IMR-90 (cell line): Measurements from ENCODE around the gene GNAZ. TPM values are rescaled to one million over a fixed set of nuclear protein-coding genes. Genes with fewer than 3 reads are reported as not detected.

Experiments
- ATAC-seq: fragments of 200-7000 bp; cut with Tn5 transposase; 2 replicates; pipeline ENCODE4 v1.9.1; 2020; ENCODE audit warnings: low read depth, mild to moderate bottlenecking, moderate library complexity
- BruUV-seq: library from RNA; stranded (reverse); fragments of 400-500 nt; replicated peaks from 2 replicates; lab custom pipeline; 2021; lab: Mats Ljungman, UMichigan
- CTCF ChIA-PET: fragments of 300-600 bp; formaldehyde crosslinking; extraction: SDS; loops from one replicate; lab custom pipeline; 2021; ENCODE audit warnings: antibody characterized with exemption; lab: Yijun Ruan, JAX
- POLR2A ChIA-PET: fragments of 300-600 bp; sonication (Branson Sonifier 250); formaldehyde crosslinking; loops from one replicate; lab custom pipeline; 2022; ENCODE audit warnings: antibody characterized with exemption; ENCODE audit not compliant: unreplicated experiment; lab: Charles Lee
- DNase-seq: peaks from one replicate; pipeline ENCODE4 v3.0.0; 2013
- H2AFZ ChIP-seq: replicated peaks from 2 replicates; pipeline ENCODE3; 2013; ENCODE audit warnings: low read length, mild to moderate bottlenecking; ENCODE audit not compliant: poor library complexity
- H2AK5ac ChIP-seq: 2 replicates; pipeline ENCODE4 v1.6.1; 2013; ENCODE audit warnings: low read depth, low read length, inconsistent platforms
- H2AK9ac ChIP-seq: replicated peaks from 2 replicates; pipeline ENCODE3; 2013; ENCODE audit warnings: mild to moderate bottlenecking, low read depth, low read length, moderate library complexity; ENCODE audit not compliant: poor library complexity
- H2BK120ac ChIP-seq: 2 replicates; pipeline ENCODE4 v1.6.1; 2013; ENCODE audit warnings: low read depth, low read length, inconsistent platforms
- H2BK15ac ChIP-seq: 3 replicates; pipeline ENCODE4 v1.6.1; 2013; ENCODE audit warnings: low read depth, low read length, inconsistent platforms
- H2BK20ac ChIP-seq: 2 replicates; pipeline ENCODE4 v1.6.1; 2013; ENCODE audit warnings: low read depth, mild to moderate bottlenecking, inconsistent platforms, low read length, moderate library complexity
- H2BK5ac ChIP-seq: 2 replicates; pipeline ENCODE4 v1.6.1; 2013; ENCODE audit warnings: mild to moderate bottlenecking, low read depth, low read length, inconsistent platforms; ENCODE audit not compliant: poor library complexity, severe bottlenecking
- H3K14ac ChIP-seq: replicated peaks from 2 replicates; pipeline ENCODE4 v1.6.1; 2013; ENCODE audit warnings: low read depth, low read length, inconsistent platforms
- H3K18ac ChIP-seq: 2 replicates; pipeline ENCODE4 v1.6.1; 2013; ENCODE audit warnings: low read depth, low read length, control low read depth
- H3K23ac ChIP-seq: 2 replicates; pipeline ENCODE4 v1.6.1; 2013; ENCODE audit warnings: low read depth, low read length, inconsistent platforms
- H3K27ac ChIP-seq: 2 replicates; pipeline ENCODE4 v1.5.1; 2013; ENCODE audit warnings: mild to moderate bottlenecking, control low read depth, low read length; ENCODE audit not compliant: insufficient read depth
- H3K27me3 ChIP-seq: 2 replicates; pipeline ENCODE4 v1.6.1; 2013; ENCODE audit warnings: low read length; ENCODE audit not compliant: control insufficient read depth, insufficient read depth
- H3K36me3 ChIP-seq: 2 replicates; pipeline ENCODE4 v1.6.1; 2013; ENCODE audit warnings: low read length, mixed read lengths; ENCODE audit not compliant: control insufficient read depth, insufficient read depth
- H3K4ac ChIP-seq: 2 replicates; pipeline ENCODE4 v1.6.1; 2013; ENCODE audit warnings: low read depth, low read length, inconsistent platforms
- H3K4me1 ChIP-seq: 2 replicates; pipeline ENCODE4 v1.6.1; 2013; ENCODE audit warnings: low read length, mixed read lengths; ENCODE audit not compliant: control insufficient read depth, insufficient read depth
- H3K4me2 ChIP-seq: 2 replicates; pipeline ENCODE4 v1.6.1; 2013; ENCODE audit warnings: low read depth, mild to moderate bottlenecking, control low read depth, low read length, moderate library complexity
- H3K4me3 ChIP-seq: 2 replicates; pipeline ENCODE4 v1.5.1; 2013; ENCODE audit warnings: low read depth, mild to moderate bottlenecking, control low read depth, low read length, moderate library complexity; ENCODE audit not compliant: insufficient read depth
- H3K56ac ChIP-seq: 2 replicates; pipeline ENCODE4 v1.6.1; 2013; ENCODE audit warnings: low read length, inconsistent platforms; ENCODE audit not compliant: insufficient read depth; ENCODE audit errors: extremely low read depth
- H3K79me1 ChIP-seq, 2 experiments: 2 replicates each; pipeline ENCODE4 v1.6.1; 2013; ENCODE audit warnings: low read length in 2 of 2, inconsistent platforms in 1 of 2, low read depth in 1 of 2
- H3K9ac ChIP-seq: 2 replicates; pipeline ENCODE4 v1.6.1; 2013; ENCODE audit warnings: low read depth, low read length, control low read depth
- H3K9me1 ChIP-seq: 2 replicates; pipeline ENCODE4 v1.6.1; 2013; ENCODE audit warnings: low read length, inconsistent platforms; ENCODE audit not compliant: insufficient read depth
- H3K9me3 ChIP-seq: 2 replicates; pipeline ENCODE4 v1.6.1; 2013; ENCODE audit warnings: low read length; ENCODE audit not compliant: control insufficient read depth, insufficient read depth
- H4K20me1 ChIP-seq: 2 replicates; pipeline ENCODE4 v1.6.1; 2013; ENCODE audit warnings: low read length, inconsistent platforms; ENCODE audit not compliant: insufficient read depth
- H4K5ac ChIP-seq: 2 replicates; pipeline ENCODE4 v1.6.1; 2013; ENCODE audit warnings: mild to moderate bottlenecking, low read depth, low read length, control low read depth
- H4K8ac ChIP-seq, 2 experiments: 2 replicates each; pipeline ENCODE4 v1.6.1; 2013; ENCODE audit warnings: low read depth in 2 of 2, low read length in 2 of 2, control low read depth in 1 of 2, inconsistent platforms in 1 of 2
- H4K91ac ChIP-seq: 2 replicates; pipeline ENCODE4 v1.6.1; 2013; ENCODE audit warnings: low read depth, low read length, inconsistent platforms; ENCODE audit not compliant: insufficient read depth
- BHLHE40 ChIP-seq: fragments of 150-350 bp; IDR thresholded peaks from 2 replicates; pipeline ENCODE4 v1.6.1; 2016; ENCODE audit warnings: mild to moderate bottlenecking, low read depth, low read length
- SMC3 ChIP-seq: fragments of 150-350 bp; IDR thresholded peaks from 2 replicates; pipeline ENCODE4 v1.6.1; 2016; ENCODE audit warnings: low read depth, mild to moderate bottlenecking, antibody characterized with exemption, low read length, moderate library complexity
- WGBS, 2 experiments: methylation state at CpG; one replicate each; pipeline versions ENCODE4 v1.1.5 to v1.1.7; 2013; ENCODE audit warnings: missing lambda C conversion rate in 2 of 2; ENCODE audit not compliant: insufficient read length in 1 of 2; ENCODE audit errors: extremely low coverage in 2 of 2; 5-methylcytosine and 5-hydroxymethylcytosine counted together
- dilution Hi-C: fragments of 300-500 bp; cut with HindIII; formaldehyde crosslinking; loops from one replicate; pipeline ENCODE4 v1.14.3; 2018; ENCODE audit warnings: low sequenced_read_pairs; ENCODE audit not compliant: unreplicated experiment
- in situ Hi-C: fragments of 300-500 bp; cut with MboI; formaldehyde crosslinking; loops from 3 replicates; pipeline ENCODE4 v1.14.3; 2019; ENCODE audit warnings: low sequenced_read_pairs, inconsistent platforms, mixed read lengths
- intact Hi-C: fragments of 100-400 bp; cut with micrococcal nuclease; formaldehyde crosslinking; loops from 2 replicates; pipeline ENCODE4 v1.10.0; 2022
- polyA plus RNA-seq, 3 experiments: library from polyadenylated mRNA; depleted of rRNA; stranded (reverse); fragments of >200 nt; gene quantifications; 2 replicates each; pipeline ENCODE4 v1.2.3, GENCODE V29; 2012; ENCODE audit warnings: low replicate concordance in 1 of 3
- total RNA-seq: library from RNA; depleted of rRNA; stranded (reverse); fragments of >200 nt; gene quantifications from 2 replicates; pipeline ENCODE4 v1.2.3, GENCODE V29; 2012
- TF ChIP-seq, protein P1 (sequence below): fragments of 150-350 bp; IDR thresholded peaks from 2 replicates; pipeline ENCODE4 v1.6.1; 2017; ENCODE audit warnings: mild to moderate bottlenecking, antibody characterized with exemption, low read length, low read depth

The GNAZ gene
- total and polyA plus RNA-seq, 2 of the 4 experiments (the other 2 are of a cell fraction) = 1.5 to 2.5 TPM

DNA sequence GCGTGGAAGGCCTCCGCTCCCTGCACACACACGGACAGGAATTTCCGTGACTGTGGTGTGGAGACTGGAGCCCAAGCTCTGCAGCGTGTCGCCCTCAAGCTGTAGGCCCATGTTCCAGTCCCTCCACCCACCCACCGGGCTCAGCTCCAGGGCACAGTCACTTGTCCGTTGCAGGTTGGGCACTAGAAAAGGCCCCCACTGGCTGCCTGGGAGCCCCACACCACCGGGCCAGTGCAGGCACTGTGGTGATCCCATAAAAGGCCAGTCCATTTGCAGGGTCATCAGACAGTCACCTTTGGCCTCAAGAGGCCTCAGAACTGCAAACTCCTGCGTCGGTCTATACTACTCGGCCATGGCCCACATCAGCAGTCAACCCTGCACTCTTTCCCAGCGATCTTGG lies 91.3 kb downstream of the GNAZ start:
- H2BK20ac ChIP-seq = no peak overlapping the region
- no peak overlapping the region for H2AK5ac ChIP-seq
- H3K36me3 ChIP-seq = no peaks in the 10 kb centered on the region
- H4K5ac ChIP-seq = no peak overlapping the region
- H4K91ac ChIP-seq = no peak overlapping the region
- no peak overlapping the region for H4K8ac ChIP-seq
- TF ChIP-seq, protein P1, sequence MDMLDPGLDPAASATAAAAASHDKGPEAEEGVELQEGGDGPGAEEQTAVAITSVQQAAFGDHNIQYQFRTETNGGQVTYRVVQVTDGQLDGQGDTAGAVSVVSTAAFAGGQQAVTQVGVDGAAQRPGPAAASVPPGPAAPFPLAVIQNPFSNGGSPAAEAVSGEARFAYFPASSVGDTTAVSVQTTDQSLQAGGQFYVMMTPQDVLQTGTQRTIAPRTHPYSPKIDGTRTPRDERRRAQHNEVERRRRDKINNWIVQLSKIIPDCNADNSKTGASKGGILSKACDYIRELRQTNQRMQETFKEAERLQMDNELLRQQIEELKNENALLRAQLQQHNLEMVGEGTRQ = no peak
- TF ChIP-seq SMC3 = no peak
- TF ChIP-seq BHLHE40 = no peak
- H3K27me3 ChIP-seq = peaks cover 3% of the 10 kb centered on the region; the same call in 1 of the 2 replicates
- no peak overlapping the region for H3K56ac ChIP-seq
- BruUV-seq = no TSS peak
- H3K79me1 ChIP-seq = no peaks in the 10 kb centered on the region
- dilution Hi-C loops (no loop called here), intact Hi-C loops (no loop called here), in situ Hi-C loops (no loop called here)
- H3K18ac ChIP-seq = no peak overlapping the region
- H3K4me1 ChIP-seq = peaks cover 5% of the 10 kb centered on the region; the same call in 1 of the 2 replicates
- H3K9ac ChIP-seq = no peak overlapping the region
- no peaks in the 10 kb centered on the region for H3K9me1 ChIP-seq
- no peaks in the 10 kb centered on the region; the same call in 1 of the 2 replicates for H3K9me3 ChIP-seq
- no peak overlapping the region for H2BK5ac ChIP-seq
- no peak overlapping the region for H3K4ac ChIP-seq
- no peak overlapping the region for H2AK9ac ChIP-seq
- ATAC-seq = no peak
- no peak overlapping the region for H3K14ac ChIP-seq
- H3K4me3 ChIP-seq = no peak overlapping the region
- no peak overlapping the region for H2AFZ ChIP-seq
- H2BK15ac ChIP-seq = no peak overlapping the region
- DNase-seq = no peak
- H3K4me2 ChIP-seq = no peak overlapping the region
- H3K27ac ChIP-seq = no peak overlapping the region
- no peaks in the 10 kb centered on the region for H4K20me1 ChIP-seq
- ChIA-PET POLR2A (no interaction called here), CTCF (interaction anchor here (1.0 kb wide), 1 partner anchor 12 kb away, joined by 3 read pairs; no protein-coding TSS in a partner anchor)
- H3K23ac ChIP-seq = no peak overlapping the region
- WGBS, 2 experiments = 69% methylated on average over 3 of the region's 13 CpGs; no CpG with 5 or more reads in 1 of the 2 experiments
- H2BK120ac ChIP-seq = no peak overlapping the region
